Kidney (tissue), 14 donors: ENCODE data around the gene TNFRSF18. TPM values are rescaled to one million over a fixed set of nuclear protein-coding genes. Genes with fewer than 3 reads are reported as not detected.

Source experiments
- DNase-seq, 5 donors: peaks; one replicate each; pipeline ENCODE4 v3.0.0-alpha.2; 2013 to 2020
- FAIRE-seq: peaks from 2 replicates; lab custom pipeline; 2012; peaks lifted over from hg19 to GRCh38; lab: Jason Lieb, UNC
- H3K27ac ChIP-seq, 2 donors: one replicate each; pipeline ENCODE4 v1.7.0; 2013; ENCODE audit warnings: low read depth in 2 of 2, low read length in 2 of 2, inconsistent platforms in 1 of 2
- H3K27me3 ChIP-seq: one replicate; pipeline ENCODE4 v1.7.1; 2013; ENCODE audit warnings: low read length, inconsistent platforms; ENCODE audit not compliant: control insufficient read depth, insufficient read depth
- H3K36me3 ChIP-seq, 3 donors: one replicate each; pipeline versions ENCODE4 v1.7.0 to v1.7.1; 2013; ENCODE audit warnings: low read length in 3 of 3, control low read depth in 1 of 3, inconsistent platforms in 1 of 3; ENCODE audit not compliant: insufficient read depth in 3 of 3, control insufficient read depth in 2 of 3
- H3K4me1 ChIP-seq, 3 donors: one replicate each; pipeline versions ENCODE4 v1.7.0 to v1.7.1; 2013; ENCODE audit warnings: low read length in 3 of 3, inconsistent platforms in 1 of 3, low read depth in 1 of 3; ENCODE audit not compliant: control insufficient read depth in 2 of 3, insufficient read depth in 2 of 3
- H3K4me3 ChIP-seq, 3 donors: one replicate each; pipeline versions ENCODE4 v1.7.0 to v1.8.1; 2013; ENCODE audit warnings: low read length in 3 of 3, control low read depth in 1 of 3, inconsistent platforms in 1 of 3
- H3K9ac ChIP-seq, 3 donors: one replicate each; pipeline versions ENCODE4 v1.7.0 to v1.7.1; 2013; ENCODE audit warnings: low read length in 3 of 3, control low read depth in 1 of 3, inconsistent platforms in 1 of 3
- H3K9me3 ChIP-seq, 3 donors: one replicate each; pipeline versions ENCODE4 v1.7.0 to v1.7.1; 2013; ENCODE audit warnings: low read length in 3 of 3, control low read depth in 1 of 3, inconsistent platforms in 1 of 3; ENCODE audit not compliant: control insufficient read depth in 2 of 3, insufficient read depth in 1 of 3
- intact Hi-C: fragments of 100-400 bp; cut with DNase I; formaldehyde crosslinking; loops from one replicate; pipeline ENCODE4 v1.11.1; 2022
- polyA plus RNA-seq: library from polyadenylated mRNA; stranded (reverse); fragments of 350-450 nt; fragmentation: Illumina TruSeq; extraction: RNeasy Lipid Tissue Mini Kit (QIAGEN cat#74804); gene quantifications from one replicate; pipeline ENCODE4 v1.2.3, GENCODE V29; 2014; ENCODE audit warnings: low read depth, low replicate concordance; ENCODE audit not compliant: insufficient read depth
- total RNA-seq: library from RNA; stranded (reverse); fragmentation: NEBNext Ultra II Directional; extraction: Animal tissue kit (Norgen Biotek cat#: 25700); gene quantifications from one replicate; pipeline ENCODE4 v1.2.1, GENCODE V29; 2021
- TF ChIP-seq, protein P1 (sequence below): IDR thresholded peaks from 3 replicates; pipeline ENCODE4 v1.5.1; 2012; ENCODE audit warnings: mild to moderate bottlenecking, moderate library complexity, borderline replicate concordance; ENCODE audit not compliant: insufficient read depth; ENCODE audit errors: extremely low read depth
- donor health status: control.
- donor health status: control.
- donor health status: control.
- donor health status: control.
- donor health status: control.
- donor health status: DM: yes; HTN: yes; CAD: no.
- donor health status: Normal renal cell carcinoma (clear cell type).

TNFRSF18 gene
- total and polyA plus RNA-seq, 2 donors from 2014 or later: 8.1 TPM; not detected in 1

GRCh38 chr1:1175221-1176062, 30.9 kb downstream of the TNFRSF18 start:
- Histone ChIP-seq H3K36me3 (no peaks in the 10 kb centered on the region), H3K9me3 (no peaks in the 10 kb centered on the region), H3K27me3 (peaks cover 2% of the 10 kb centered on the region), H3K4me1 (peaks cover 0 to 2% (median 0%) of the 10 kb centered on the region in 3 donors), H3K9ac (no peak overlapping the region), H3K4me3 (no peak overlapping the region), H3K27ac (no peak overlapping the region)
- TF ChIP-seq, protein P1, sequence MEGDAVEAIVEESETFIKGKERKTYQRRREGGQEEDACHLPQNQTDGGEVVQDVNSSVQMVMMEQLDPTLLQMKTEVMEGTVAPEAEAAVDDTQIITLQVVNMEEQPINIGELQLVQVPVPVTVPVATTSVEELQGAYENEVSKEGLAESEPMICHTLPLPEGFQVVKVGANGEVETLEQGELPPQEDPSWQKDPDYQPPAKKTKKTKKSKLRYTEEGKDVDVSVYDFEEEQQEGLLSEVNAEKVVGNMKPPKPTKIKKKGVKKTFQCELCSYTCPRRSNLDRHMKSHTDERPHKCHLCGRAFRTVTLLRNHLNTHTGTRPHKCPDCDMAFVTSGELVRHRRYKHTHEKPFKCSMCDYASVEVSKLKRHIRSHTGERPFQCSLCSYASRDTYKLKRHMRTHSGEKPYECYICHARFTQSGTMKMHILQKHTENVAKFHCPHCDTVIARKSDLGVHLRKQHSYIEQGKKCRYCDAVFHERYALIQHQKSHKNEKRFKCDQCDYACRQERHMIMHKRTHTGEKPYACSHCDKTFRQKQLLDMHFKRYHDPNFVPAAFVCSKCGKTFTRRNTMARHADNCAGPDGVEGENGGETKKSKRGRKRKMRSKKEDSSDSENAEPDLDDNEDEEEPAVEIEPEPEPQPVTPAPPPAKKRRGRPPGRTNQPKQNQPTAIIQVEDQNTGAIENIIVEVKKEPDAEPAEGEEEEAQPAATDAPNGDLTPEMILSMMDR: no peak
- peak in 1 of 5 donors; percentile 62 for DNase-seq
- no peak for FAIRE-seq
- intact Hi-C loops: no loop called here

GRCh38 chr1:1173793-1174415, 32.5 kb downstream of the TNFRSF18 start, which contains the start of gene TTLL10:
TSS of gene TTLL10 (plus strand) at chr1:1173880. CDS start at chr1:1179216, 5,336 bp downstream.
- Histone ChIP-seq H3K4me1 (peaks cover 0 to 2% (median 0%) of the 10 kb centered on the region in 3 donors), H3K27ac (no peak within 1 kb of the TSS), H3K9me3 (no peaks in the 10 kb centered on the region), H3K4me3 (no peak within 1 kb of the TSS), H3K27me3 (peaks cover 2% of the 10 kb centered on the region), H3K9ac (no peak within 1 kb of the TSS), H3K36me3 (no peaks in the 10 kb centered on the region)
- peak; percentile 86 to 93 (median 92) for DNase-seq
- intact Hi-C loops: no loop called here
- TF ChIP-seq, protein P1: no peak
- no peak for FAIRE-seq

GRCh38 chr1:1173061-1173792, 33.2 kb downstream of the TNFRSF18 start:
- Histone ChIP-seq H3K4me1 (peaks cover 0 to 2% (median 2%) of the 10 kb centered on the region in 3 donors), H3K9me3 (no peaks in the 10 kb centered on the region), H3K36me3 (no peaks in the 10 kb centered on the region), H3K27me3 (peaks cover 2% of the 10 kb centered on the region), H3K27ac (no peak overlapping the region), H3K9ac (no peak overlapping the region), H3K4me3 (no peak overlapping the region)
- TF ChIP-seq, protein P1: no peak
- DNase-seq (peak in 3 of 5 donors; percentile 1 to 54 (median 53)), FAIRE-seq (no peak)
- intact Hi-C loops: no loop called here
